B cell (primary cell): ENCODE measurements around the gene ACO2.

ENCODE experiments used
- EZH2 ChIP-seq: IDR thresholded peaks from 2 replicates; pipeline ENCODE4 v1.6.1; 2012; ENCODE audit warnings: borderline replicate concordance, low read depth, mild to moderate bottlenecking, moderate library complexity, low read length; ENCODE audit not compliant: insufficient read depth, poor library complexity, severe bottlenecking
- TF ChIP-seq, protein P1 (sequence below): fragments of 200-600 bp; IDR thresholded peaks from one replicate; pipeline ENCODE4 v1.8.0; 2022; ENCODE audit warnings: antibody characterized with exemption, mild to moderate bottlenecking

- TF ChIP-seq, protein P1, sequence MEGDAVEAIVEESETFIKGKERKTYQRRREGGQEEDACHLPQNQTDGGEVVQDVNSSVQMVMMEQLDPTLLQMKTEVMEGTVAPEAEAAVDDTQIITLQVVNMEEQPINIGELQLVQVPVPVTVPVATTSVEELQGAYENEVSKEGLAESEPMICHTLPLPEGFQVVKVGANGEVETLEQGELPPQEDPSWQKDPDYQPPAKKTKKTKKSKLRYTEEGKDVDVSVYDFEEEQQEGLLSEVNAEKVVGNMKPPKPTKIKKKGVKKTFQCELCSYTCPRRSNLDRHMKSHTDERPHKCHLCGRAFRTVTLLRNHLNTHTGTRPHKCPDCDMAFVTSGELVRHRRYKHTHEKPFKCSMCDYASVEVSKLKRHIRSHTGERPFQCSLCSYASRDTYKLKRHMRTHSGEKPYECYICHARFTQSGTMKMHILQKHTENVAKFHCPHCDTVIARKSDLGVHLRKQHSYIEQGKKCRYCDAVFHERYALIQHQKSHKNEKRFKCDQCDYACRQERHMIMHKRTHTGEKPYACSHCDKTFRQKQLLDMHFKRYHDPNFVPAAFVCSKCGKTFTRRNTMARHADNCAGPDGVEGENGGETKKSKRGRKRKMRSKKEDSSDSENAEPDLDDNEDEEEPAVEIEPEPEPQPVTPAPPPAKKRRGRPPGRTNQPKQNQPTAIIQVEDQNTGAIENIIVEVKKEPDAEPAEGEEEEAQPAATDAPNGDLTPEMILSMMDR = no peak
- TF ChIP-seq EZH2 = no peak
Measured at GRCh38 chr22:41442240-41442792, 26.6 kb upstream of the ACO2 start.
